Measurements from ENCODE around the gene SAMD15. TPM values are rescaled to one million over a fixed set of nuclear protein-coding genes. Genes with fewer than 3 reads are reported as not detected.
A peak's percentile ranks its signal among the peaks of the same experiment; 100 is the strongest.
"Not testable (repeated sequence)": the region's sequence is repeated elsewhere in the genome, so short reads cannot be mapped to it uniquely, and the experiment has no call there.

The SAMD15 gene
- under 1 TPM; 0.11 to 0.38 TPM for total RNA-seq
- polyA plus RNA-seq = not detected

GRCh38 chr14:77376771-77377501 is at the start of gene SAMD15, which contains the start of gene TMED8:
Gene SAMD15, plus strand, starts transcription at chr14:77377379. Its CDS starts 40 bp downstream, at chr14:77377419.
Gene TMED8, minus strand, starts transcription at chr14:77377094. Its CDS starts 41 bp downstream, at chr14:77377053.
- POLR2A ChIA-PET (ENCODE audit: partially characterized antibody) = interaction anchor here (0.6 to 1.9 kb wide), 15 partner anchors 18 to 450 kb away, joined by 3 to 29 read pairs (median 3); partner anchors contain the start of genes AHSA1, ALKBH1, CIPC and GSTZ1
- Histone ChIP-seq H3K27ac (ENCODE audit: low read depth, low read length) (peak within 1 kb of the TSS; percentile 74), H3K9me3 (ENCODE audit: control insufficient read depth in 1 of 2, low read length in 2 of 2) (no peaks in the 10 kb centered on the region), H3K4me3 (ENCODE audit: low read length in 2 of 2) (peak within 1 kb of the TSS; percentile 94 to 97), H3K4me1 (ENCODE audit: insufficient read depth, low read length) (peaks cover 46% of the 10 kb centered on the region), H3K36me3 (ENCODE audit: insufficient read depth, low read length) (no peaks in the 10 kb centered on the region), H3K27me3 (ENCODE audit: insufficient read depth, low read length) (no peaks in the 10 kb centered on the region)
- Mint-ChIP-seq H3K4me3 (peak within 1 kb of the TSS; percentile 85 to 94 (median 90)), H3K9me3 (no peaks in the 10 kb centered on the region), H3K27me3 (no peaks in the 10 kb centered on the region), H3K27ac (peak within 1 kb of the TSS in 6 of 7 donors; percentile 84 to 95 (median 92)), H3K4me1 (peaks cover 30 to 42% (median 36%) of the 10 kb centered on the region in 4 donors), H3K36me3 (peaks cover 0 to 3% of the 10 kb centered on the region in 2 donors)
- intact Hi-C loops (cut with micrococcal nuclease) = loop anchor here (1.0 to 10.0 kb wide), 6 partner anchors 56 to 565 kb away; partner anchors contain the start of genes ALKBH1, ANGEL1, GSTZ1 and SLIRP
- CTCF ChIA-PET (ENCODE audit: partially characterized antibody) = interaction anchor here (0.9 to 2.5 kb wide), 6 partner anchors 51 to 330 kb away, joined by 3 to 11 read pairs (median 7); partner anchors contain the start of genes AHSA1, GSTZ1, POMT2 and VIPAS39
- DNase-seq = peak; percentile 81 to 87 (median 87)

- Mint-ChIP-seq H3K4me3 (no peak overlapping the region), H3K36me3 (peaks cover 0 to under 1% of the 10 kb centered on the region in 2 donors), H3K4me1 (no peaks in the 10 kb centered on the region), H3K27ac (peak overlapping the region in 1 of 7 donors; percentile 47), H3K9me3 (no peaks in the 10 kb centered on the region), H3K27me3 (no peaks in the 10 kb centered on the region)
- ChIA-PET CTCF (ENCODE audit: partially characterized antibody) (no interaction called here), POLR2A (ENCODE audit: partially characterized antibody) (no interaction called here)
- DNase-seq = no peak
- no peaks in the 10 kb centered on the region for H3K9me3 ChIP-seq (ENCODE audit: control insufficient read depth in 1 of 2, low read length in 2 of 2)
- H3K27me3 ChIP-seq (ENCODE audit: insufficient read depth, low read length) = no peaks in the 10 kb centered on the region
- no peaks in the 10 kb centered on the region for H3K36me3 ChIP-seq (ENCODE audit: insufficient read depth, low read length)
- H3K4me1 ChIP-seq (ENCODE audit: insufficient read depth, low read length) = no peaks in the 10 kb centered on the region
- H3K27ac ChIP-seq (ENCODE audit: low read depth, low read length) = no peak overlapping the region
- no peak overlapping the region for H3K4me3 ChIP-seq (ENCODE audit: low read length in 2 of 2)
- intact Hi-C loops (cut with micrococcal nuclease) = no loop called here
Measured at GRCh38 chr14:77329872-77330271, 47.3 kb upstream of the SAMD15 start.

GRCh38 chr14:77335576-77335975 is 41.6 kb upstream of the SAMD15 start:
- CTCF ChIA-PET (ENCODE audit: partially characterized antibody) = no interaction called here

GRCh38 chr14:77337255-77337654 is 39.9 kb upstream of the SAMD15 start:
- DNase-seq; H3K27me3 Mint-ChIP-seq; H3K4me3 Mint-ChIP-seq; intact Hi-C loops (cut with micrococcal nuclease); H3K9me3 Mint-ChIP-seq; POLR2A ChIA-PET (ENCODE audit: partially characterized antibody); H3K27ac Mint-ChIP-seq; H3K4me1 Mint-ChIP-seq; H3K36me3 ChIP-seq (ENCODE audit: insufficient read depth, low read length); H3K9me3 ChIP-seq (ENCODE audit: control insufficient read depth in 1 of 2, low read length in 2 of 2); H3K27me3 ChIP-seq (ENCODE audit: insufficient read depth, low read length); H3K4me3 ChIP-seq (ENCODE audit: low read length in 2 of 2); H3K27ac ChIP-seq (ENCODE audit: low read depth, low read length); H3K4me1 ChIP-seq (ENCODE audit: insufficient read depth, low read length): not testable (repeated sequence)
- CTCF ChIA-PET (ENCODE audit: partially characterized antibody) = interaction anchor here (3.0 kb wide), 1 partner anchor 21 kb away, joined by 12 read pairs; no protein-coding TSS in a partner anchor
- H3K36me3 Mint-ChIP-seq = peaks cover 28 to 30% of the 10 kb centered on the region in 2 donors

More at GRCh38 chr14:77335576-77335975, 41.6 kb upstream of the SAMD15 start:
- no peak overlapping the region for H3K4me3 Mint-ChIP-seq
- Histone ChIP-seq H3K27ac (ENCODE audit: low read depth, low read length) (no peak overlapping the region), H3K27me3 (ENCODE audit: insufficient read depth, low read length) (no peaks in the 10 kb centered on the region), H3K4me3 (ENCODE audit: low read length in 2 of 2) (no peak overlapping the region), H3K9me3 (ENCODE audit: control insufficient read depth in 1 of 2, low read length in 2 of 2) (no peaks in the 10 kb centered on the region), H3K4me1 (ENCODE audit: insufficient read depth, low read length) (no peaks in the 10 kb centered on the region), H3K36me3 (ENCODE audit: insufficient read depth, low read length) (no peaks in the 10 kb centered on the region)
- H3K4me1 Mint-ChIP-seq = no peaks in the 10 kb centered on the region
- no peak overlapping the region for H3K27ac Mint-ChIP-seq
- no peak for DNase-seq
- H3K27me3 Mint-ChIP-seq = no peaks in the 10 kb centered on the region
- POLR2A ChIA-PET (ENCODE audit: partially characterized antibody) = no interaction called here
- H3K36me3 Mint-ChIP-seq = peaks cover 13 to 15% of the 10 kb centered on the region in 2 donors
- intact Hi-C loops (cut with micrococcal nuclease) = no loop called here
- no peaks in the 10 kb centered on the region for H3K9me3 Mint-ChIP-seq

- peak overlapping the region in 1 of 7 donors; percentile 13 for H3K27ac Mint-ChIP-seq
- H3K27me3 Mint-ChIP-seq = no peaks in the 10 kb centered on the region
- Histone ChIP-seq H3K27ac (ENCODE audit: low read depth, low read length) (no peak overlapping the region), H3K27me3 (ENCODE audit: insufficient read depth, low read length) (no peaks in the 10 kb centered on the region), H3K36me3 (ENCODE audit: insufficient read depth, low read length) (peaks cover 6% of the 10 kb centered on the region), H3K4me1 (ENCODE audit: insufficient read depth, low read length) (no peaks in the 10 kb centered on the region), H3K4me3 (ENCODE audit: low read length in 2 of 2) (no peak overlapping the region), H3K9me3 (ENCODE audit: control insufficient read depth in 1 of 2, low read length in 2 of 2) (no peaks in the 10 kb centered on the region)
- ChIA-PET POLR2A (ENCODE audit: partially characterized antibody) (no interaction called here), CTCF (ENCODE audit: partially characterized antibody) (interaction anchor here (3.0 kb wide), 1 partner anchor 22 kb away, joined by 12 read pairs; no protein-coding TSS in a partner anchor)
- DNase-seq = no peak
- no peaks in the 10 kb centered on the region for H3K4me1 Mint-ChIP-seq
- no peak overlapping the region for H3K4me3 Mint-ChIP-seq
- intact Hi-C loops (cut with micrococcal nuclease) = no loop called here
- H3K36me3 Mint-ChIP-seq = peaks cover 35 to 36% of the 10 kb centered on the region in 2 donors
- H3K9me3 Mint-ChIP-seq = no peaks in the 10 kb centered on the region
Measured at GRCh38 chr14:77337880-77338279, 39.3 kb upstream of the SAMD15 start.

GRCh38 chr14:77338302-77338701 is 38.9 kb upstream of the SAMD15 start:
- POLR2A ChIA-PET (ENCODE audit: partially characterized antibody) = no interaction called here
- no peaks in the 10 kb centered on the region for H3K4me1 ChIP-seq (ENCODE audit: insufficient read depth, low read length)
- peak overlapping the region in 4 of 7 donors; percentile 3 to 57 (median 34) for H3K27ac Mint-ChIP-seq
- no peak for DNase-seq
- H3K9me3 Mint-ChIP-seq = no peaks in the 10 kb centered on the region
- peaks cover 38 to 41% of the 10 kb centered on the region in 2 donors for H3K36me3 Mint-ChIP-seq
- no peaks in the 10 kb centered on the region for H3K9me3 ChIP-seq (ENCODE audit: control insufficient read depth in 1 of 2, low read length in 2 of 2)
- no peak overlapping the region for H3K4me3 ChIP-seq (ENCODE audit: low read length in 2 of 2)
- no peaks in the 10 kb centered on the region for H3K27me3 ChIP-seq (ENCODE audit: insufficient read depth, low read length)
- H3K4me1 Mint-ChIP-seq = no peaks in the 10 kb centered on the region
- CTCF ChIA-PET (ENCODE audit: partially characterized antibody) = interaction anchor here (3.0 kb wide), 1 partner anchor 22 kb away, joined by 12 read pairs; no protein-coding TSS in a partner anchor
- H3K36me3 ChIP-seq (ENCODE audit: insufficient read depth, low read length) = peaks cover 6% of the 10 kb centered on the region
- intact Hi-C loops (cut with micrococcal nuclease) = no loop called here
- H3K27me3 Mint-ChIP-seq = no peaks in the 10 kb centered on the region
- no peak overlapping the region for H3K4me3 Mint-ChIP-seq
- no peak overlapping the region for H3K27ac ChIP-seq (ENCODE audit: low read depth, low read length)

GRCh38 chr14:77339407-77339806 is 37.8 kb upstream of the SAMD15 start:
- H3K36me3 ChIP-seq (ENCODE audit: insufficient read depth, low read length) = peaks cover 6% of the 10 kb centered on the region
- H3K4me3 ChIP-seq (ENCODE audit: low read length in 2 of 2) = no peak overlapping the region
- H3K27me3 ChIP-seq (ENCODE audit: insufficient read depth, low read length) = no peaks in the 10 kb centered on the region
- Mint-ChIP-seq H3K36me3 (peaks cover 46 to 50% of the 10 kb centered on the region in 2 donors), H3K27ac (no peak overlapping the region), H3K9me3 (no peaks in the 10 kb centered on the region), H3K27me3 (no peaks in the 10 kb centered on the region), H3K4me1 (no peaks in the 10 kb centered on the region), H3K4me3 (no peak overlapping the region)
- H3K9me3 ChIP-seq (ENCODE audit: control insufficient read depth in 1 of 2, low read length in 2 of 2) = no peaks in the 10 kb centered on the region
- intact Hi-C loops (cut with micrococcal nuclease) = no loop called here
- ChIA-PET POLR2A (ENCODE audit: partially characterized antibody) (no interaction called here), CTCF (ENCODE audit: partially characterized antibody) (interaction anchor here (3.0 kb wide), 1 partner anchor 23 kb away, joined by 12 read pairs; no protein-coding TSS in a partner anchor)
- H3K27ac ChIP-seq (ENCODE audit: low read depth, low read length) = no peak overlapping the region
- no peak for DNase-seq
- H3K4me1 ChIP-seq (ENCODE audit: insufficient read depth, low read length) = no peaks in the 10 kb centered on the region

Data from CD4-positive, alpha-beta memory T cell (primary cell).